Measurements from ENCODE around the gene TMEM178A. TPM values are rescaled to one million over a fixed set of nuclear protein-coding genes. Genes with fewer than 3 reads are reported as not detected.

Gene TMEM178A
- 1 to 10 TPM; 1.6 to 7.5 (median 4.6) TPM for total RNA-seq

GRCh38 chr2:39665811-39666490, at the start of gene TMEM178A:
Gene TMEM178A (plus strand): TSS chr2:39665917. CDS start chr2:39665975, 58 bp downstream.
- Histone ChIP-seq H3K36me3 (no peaks in the 10 kb centered on the region), H3K9me3 (no peaks in the 10 kb centered on the region), H3K4me1 (peaks cover 0 to 13% (median 5%) of the 10 kb centered on the region in 4 donors), H3K27ac (peak within 1 kb of the TSS in 2 of 4 donors; percentile 23 to 25), H3K4me3 (peak within 1 kb of the TSS; percentile 45 to 61 (median 49)), H3K27me3 (peaks cover 72% of the 10 kb centered on the region)
- intact Hi-C loops (cut with DNase I; ENCODE audit: low total_unique reads), result no loop called here
- 0% methylated on average over 34 of the region's 90 CpGs; no CpG with 5 or more reads in 1 of the 2 donors for WGBS, 2 donors (ENCODE audit: low coverage in 1 of 2)
- in situ Hi-C loops (cut with MboI; ENCODE audit: low pct_ligation_motif_present in 1 of 4, low pct_unique_long_range_greater_than_20kb in 1 of 4, low sequenced_read_pairs in 3 of 4), result no loop called here
- DNase-seq, result no peak
- TF ChIP-seq POLR2AphosphoS5 (IDR thresholded peaks at IDR 0.05), result no peak
- no peak for TF ChIP-seq CTCF (IDR thresholded peaks at IDR 0.05)
- TF ChIP-seq POLR2A (IDR thresholded peaks at IDR 0.05), result no peak
- no peak for TF ChIP-seq EP300 (IDR thresholded peaks at IDR 0.05; ENCODE audit: low read depth)

- TF ChIP-seq POLR2A (IDR thresholded peaks at IDR 0.05), result no peak
- TF ChIP-seq EP300 (IDR thresholded peaks at IDR 0.05; ENCODE audit: low read depth), result no peak
- TF ChIP-seq CTCF (IDR thresholded peaks at IDR 0.05), result no peak
- TF ChIP-seq POLR2AphosphoS5 (IDR thresholded peaks at IDR 0.05), result no peak
- Histone ChIP-seq H3K36me3 (no peaks in the 10 kb centered on the region), H3K4me1 (no peaks in the 10 kb centered on the region), H3K27ac (no peak overlapping the region), H3K9me3 (no peaks in the 10 kb centered on the region), H3K27me3 (no peaks in the 10 kb centered on the region), H3K4me3 (no peak overlapping the region)
- no peak for DNase-seq
- intact Hi-C loops (cut with DNase I; ENCODE audit: low total_unique reads) (no loop called here), in situ Hi-C loops (cut with MboI; ENCODE audit: low pct_ligation_motif_present in 1 of 4, low pct_unique_long_range_greater_than_20kb in 1 of 4, low sequenced_read_pairs in 3 of 4) (no loop called here)
- WGBS, 2 donors (ENCODE audit: low coverage in 1 of 2), result 100% methylated on average over 1 of the region's 1 CpG
Measured at GRCh38 chr2:39618236-39618635, 47.5 kb upstream of the TMEM178A start.

DNA sequence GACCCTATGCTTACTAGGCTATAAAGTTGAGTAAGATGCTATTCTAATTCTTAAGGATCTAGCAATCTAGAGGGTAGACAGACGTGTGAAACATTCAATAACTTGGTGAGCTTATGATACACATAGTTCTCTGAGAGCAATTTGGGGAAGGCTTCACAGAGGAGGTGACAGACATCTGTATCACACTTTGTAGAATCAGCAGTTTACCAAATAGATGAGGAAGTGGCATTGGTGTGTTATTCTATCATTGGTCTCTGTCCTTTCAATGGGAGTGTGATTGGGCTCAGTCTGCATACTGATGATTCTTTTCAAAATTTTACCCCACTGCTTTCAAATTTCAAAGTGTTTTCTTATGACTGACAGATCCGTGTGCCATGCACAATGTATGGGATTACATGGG, 47.0 kb upstream of the TMEM178A start:
- Histone ChIP-seq H3K4me3 (no peak overlapping the region), H3K27ac (no peak overlapping the region), H3K36me3 (no peaks in the 10 kb centered on the region), H3K27me3 (no peaks in the 10 kb centered on the region), H3K9me3 (no peaks in the 10 kb centered on the region), H3K4me1 (no peaks in the 10 kb centered on the region)
- intact Hi-C loops (cut with DNase I; ENCODE audit: low total_unique reads), result no loop called here
- in situ Hi-C loops (cut with MboI; ENCODE audit: low pct_ligation_motif_present in 1 of 4, low pct_unique_long_range_greater_than_20kb in 1 of 4, low sequenced_read_pairs in 3 of 4), result no loop called here
- no peak for DNase-seq
- no peak for TF ChIP-seq EP300 (IDR thresholded peaks at IDR 0.05; ENCODE audit: low read depth)
- TF ChIP-seq CTCF (IDR thresholded peaks at IDR 0.05), result no peak
- TF ChIP-seq POLR2A (IDR thresholded peaks at IDR 0.05), result no peak
- TF ChIP-seq POLR2AphosphoS5 (IDR thresholded peaks at IDR 0.05), result no peak
- 86 to 100% methylated on average over 1 to 2 of the region's 2 CpGs for WGBS, 2 donors (ENCODE audit: low coverage in 1 of 2)

DNA sequence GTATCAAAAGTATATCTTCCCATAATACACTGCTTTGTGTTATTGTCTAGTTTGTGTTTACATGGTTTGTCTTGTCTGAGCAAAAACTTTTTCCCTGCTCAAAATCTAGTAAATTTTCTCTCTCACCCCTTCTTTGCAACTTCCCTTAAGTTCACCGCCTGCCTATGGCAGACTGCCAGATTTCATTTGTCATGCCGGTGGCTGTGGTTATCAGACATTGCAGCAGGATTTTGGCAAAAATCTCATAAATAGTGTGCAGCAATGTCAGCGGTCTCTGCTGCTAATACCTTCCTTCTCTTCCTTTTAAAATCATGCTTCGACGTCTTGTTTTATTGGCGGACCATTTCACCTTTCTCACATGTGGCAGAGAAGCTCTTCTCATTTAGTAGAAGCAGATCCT, 45.6 kb upstream of the TMEM178A start:
- intact Hi-C loops (cut with DNase I; ENCODE audit: low total_unique reads) (no loop called here), in situ Hi-C loops (cut with MboI; ENCODE audit: low pct_ligation_motif_present in 1 of 4, low pct_unique_long_range_greater_than_20kb in 1 of 4, low sequenced_read_pairs in 3 of 4) (no loop called here)
- Histone ChIP-seq H3K9me3 (no peaks in the 10 kb centered on the region), H3K27me3 (no peaks in the 10 kb centered on the region), H3K4me1 (no peaks in the 10 kb centered on the region), H3K4me3 (no peak overlapping the region), H3K27ac (no peak overlapping the region), H3K36me3 (no peaks in the 10 kb centered on the region)
- no peak for TF ChIP-seq POLR2A (IDR thresholded peaks at IDR 0.05)
- TF ChIP-seq POLR2AphosphoS5 (IDR thresholded peaks at IDR 0.05), result no peak
- peak; percentile 22 for DNase-seq
- 44 to 60% methylated on average over 6 of the region's 6 CpGs for WGBS, 2 donors (ENCODE audit: low coverage in 1 of 2)

Data from transverse colon (tissue), 4 donors.